ENCODE data around the gene HYAL4.

The HYAL4 gene, protein sequence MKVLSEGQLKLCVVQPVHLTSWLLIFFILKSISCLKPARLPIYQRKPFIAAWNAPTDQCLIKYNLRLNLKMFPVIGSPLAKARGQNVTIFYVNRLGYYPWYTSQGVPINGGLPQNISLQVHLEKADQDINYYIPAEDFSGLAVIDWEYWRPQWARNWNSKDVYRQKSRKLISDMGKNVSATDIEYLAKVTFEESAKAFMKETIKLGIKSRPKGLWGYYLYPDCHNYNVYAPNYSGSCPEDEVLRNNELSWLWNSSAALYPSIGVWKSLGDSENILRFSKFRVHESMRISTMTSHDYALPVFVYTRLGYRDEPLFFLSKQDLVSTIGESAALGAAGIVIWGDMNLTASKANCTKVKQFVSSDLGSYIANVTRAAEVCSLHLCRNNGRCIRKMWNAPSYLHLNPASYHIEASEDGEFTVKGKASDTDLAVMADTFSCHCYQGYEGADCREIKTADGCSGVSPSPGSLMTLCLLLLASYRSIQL

DNA sequence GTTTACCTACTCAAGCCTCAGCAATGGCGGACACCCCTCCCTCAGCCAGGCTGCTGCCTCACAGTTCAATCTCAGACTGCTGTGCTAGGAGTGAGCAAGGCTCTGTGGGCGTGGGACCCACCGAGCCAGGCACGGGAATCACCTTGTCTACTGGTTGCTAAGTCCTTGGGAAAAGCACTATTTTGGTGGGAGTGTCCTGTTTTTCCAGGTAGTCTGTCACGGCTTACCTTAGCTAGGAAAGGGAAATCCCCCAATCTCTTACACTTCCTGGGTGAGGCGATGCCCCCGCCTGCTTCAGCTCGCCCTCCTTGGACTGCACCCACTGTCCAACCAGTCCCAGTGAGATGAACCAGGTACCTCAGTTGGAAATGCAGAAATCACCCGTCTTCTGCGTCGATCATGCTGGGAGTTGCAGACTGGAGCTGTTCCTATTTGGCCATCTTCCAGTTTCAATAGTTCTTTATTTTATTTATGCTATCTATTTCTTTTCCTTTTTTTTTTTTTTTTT lies at the start of gene HYAL4:
Gene HYAL4, plus strand, starts transcription at position 458 of the 508 bp plus-strand sequence. CDS start 23,105 bp downstream, outside the sequence.
- TF ChIP-seq, protein P1, sequence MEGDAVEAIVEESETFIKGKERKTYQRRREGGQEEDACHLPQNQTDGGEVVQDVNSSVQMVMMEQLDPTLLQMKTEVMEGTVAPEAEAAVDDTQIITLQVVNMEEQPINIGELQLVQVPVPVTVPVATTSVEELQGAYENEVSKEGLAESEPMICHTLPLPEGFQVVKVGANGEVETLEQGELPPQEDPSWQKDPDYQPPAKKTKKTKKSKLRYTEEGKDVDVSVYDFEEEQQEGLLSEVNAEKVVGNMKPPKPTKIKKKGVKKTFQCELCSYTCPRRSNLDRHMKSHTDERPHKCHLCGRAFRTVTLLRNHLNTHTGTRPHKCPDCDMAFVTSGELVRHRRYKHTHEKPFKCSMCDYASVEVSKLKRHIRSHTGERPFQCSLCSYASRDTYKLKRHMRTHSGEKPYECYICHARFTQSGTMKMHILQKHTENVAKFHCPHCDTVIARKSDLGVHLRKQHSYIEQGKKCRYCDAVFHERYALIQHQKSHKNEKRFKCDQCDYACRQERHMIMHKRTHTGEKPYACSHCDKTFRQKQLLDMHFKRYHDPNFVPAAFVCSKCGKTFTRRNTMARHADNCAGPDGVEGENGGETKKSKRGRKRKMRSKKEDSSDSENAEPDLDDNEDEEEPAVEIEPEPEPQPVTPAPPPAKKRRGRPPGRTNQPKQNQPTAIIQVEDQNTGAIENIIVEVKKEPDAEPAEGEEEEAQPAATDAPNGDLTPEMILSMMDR (conservative IDR thresholded peaks at IDR 0.05; ENCODE audit: low read length): no peak
- no peak for DNase-seq (ENCODE audit: low read depth)
- H3K4me3 ChIP-seq (ENCODE audit: low read length): no peak within 1 kb of the TSS

DNA sequence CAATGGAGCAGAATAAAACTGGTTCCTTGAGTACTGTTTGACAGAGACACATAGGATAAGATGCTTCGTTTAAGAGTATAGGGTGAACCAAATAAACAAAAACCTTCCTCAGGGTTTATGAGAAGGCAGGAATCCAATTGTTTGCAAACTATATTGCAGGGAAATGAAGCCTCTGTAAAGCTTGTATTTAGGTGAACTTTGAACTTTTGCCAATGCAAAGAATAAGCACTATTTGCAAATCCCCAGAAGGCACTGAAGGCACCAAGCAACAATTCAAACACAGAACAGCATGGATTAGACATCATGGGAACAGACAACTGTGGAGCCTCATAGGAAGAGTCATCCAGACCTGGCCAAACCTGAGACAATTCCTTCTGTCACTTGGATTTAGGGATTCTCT lies 49.1 kb upstream of the HYAL4 start:
- DNase-seq (ENCODE audit: low read depth): no peak
- TF ChIP-seq, protein P1 (conservative IDR thresholded peaks at IDR 0.05; ENCODE audit: low read length): no peak
- H3K4me3 ChIP-seq (ENCODE audit: low read length): no peak overlapping the region

DNA sequence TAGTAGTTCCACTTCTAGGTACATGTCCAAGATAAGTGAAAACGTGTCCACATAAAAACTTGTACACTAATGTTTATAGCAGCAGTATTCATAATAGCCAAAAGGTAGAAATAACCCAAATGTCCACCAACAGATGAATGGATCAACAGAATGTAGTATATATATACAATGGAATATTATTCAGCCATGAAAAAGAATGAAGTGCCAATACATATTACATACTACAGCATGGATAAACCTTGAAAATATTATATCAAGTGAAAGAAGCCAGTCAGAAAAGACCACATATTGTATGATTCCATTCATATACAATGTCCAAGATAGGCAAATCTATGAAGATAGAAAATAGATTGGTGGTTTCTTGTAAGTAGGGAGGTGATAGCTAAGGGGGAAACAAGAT lies 48.4 kb upstream of the HYAL4 start:
- no peak for DNase-seq (ENCODE audit: low read depth)
- TF ChIP-seq, protein P1 (conservative IDR thresholded peaks at IDR 0.05; ENCODE audit: low read length): no peak
- no peak overlapping the region for H3K4me3 ChIP-seq (ENCODE audit: low read length)

DNA sequence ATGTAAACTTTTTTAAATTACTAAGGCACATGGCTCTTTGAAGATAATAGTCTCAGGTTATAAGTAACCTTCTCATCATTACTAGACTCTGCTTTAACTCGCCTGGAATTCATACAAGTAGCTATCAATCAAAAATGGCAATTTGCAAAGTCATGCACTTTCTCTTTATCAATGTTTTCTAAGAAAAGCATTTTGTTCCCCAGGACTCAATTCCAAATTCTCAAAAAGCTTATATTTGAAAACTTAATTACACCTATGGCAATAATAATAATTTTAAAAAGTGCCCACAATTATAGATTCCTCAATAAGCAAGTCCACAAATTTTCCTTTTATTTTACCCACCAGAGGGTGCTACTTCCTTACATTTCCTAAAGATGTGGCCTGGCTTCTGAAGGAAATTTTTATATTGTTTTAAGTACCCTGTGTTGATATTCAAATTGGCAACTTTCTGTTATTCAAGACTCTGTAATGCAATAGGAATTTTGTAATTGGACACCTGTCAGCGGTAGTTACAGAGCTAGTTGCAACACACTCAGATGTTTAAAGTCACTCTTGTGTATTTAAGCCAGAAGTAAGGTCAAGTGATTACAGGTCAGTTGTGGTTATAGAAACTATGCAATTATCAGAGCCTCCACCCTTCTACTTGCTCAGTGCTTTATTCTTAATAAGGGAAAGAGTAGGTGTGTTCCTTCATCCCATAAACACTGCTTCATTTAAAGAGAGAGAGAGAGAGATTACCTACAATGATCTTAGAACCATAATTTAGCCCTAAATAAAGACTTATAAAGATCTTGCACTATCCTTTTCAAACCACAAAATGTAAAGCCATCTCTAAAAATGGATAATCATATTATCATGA lies 47.1 kb upstream of the HYAL4 start:
- TF ChIP-seq, protein P1 (conservative IDR thresholded peaks at IDR 0.05; ENCODE audit: low read length): peak; percentile 55
- H3K4me3 ChIP-seq (ENCODE audit: low read length): no peak overlapping the region
- peak; percentile 67 for DNase-seq (ENCODE audit: low read depth)

DNA sequence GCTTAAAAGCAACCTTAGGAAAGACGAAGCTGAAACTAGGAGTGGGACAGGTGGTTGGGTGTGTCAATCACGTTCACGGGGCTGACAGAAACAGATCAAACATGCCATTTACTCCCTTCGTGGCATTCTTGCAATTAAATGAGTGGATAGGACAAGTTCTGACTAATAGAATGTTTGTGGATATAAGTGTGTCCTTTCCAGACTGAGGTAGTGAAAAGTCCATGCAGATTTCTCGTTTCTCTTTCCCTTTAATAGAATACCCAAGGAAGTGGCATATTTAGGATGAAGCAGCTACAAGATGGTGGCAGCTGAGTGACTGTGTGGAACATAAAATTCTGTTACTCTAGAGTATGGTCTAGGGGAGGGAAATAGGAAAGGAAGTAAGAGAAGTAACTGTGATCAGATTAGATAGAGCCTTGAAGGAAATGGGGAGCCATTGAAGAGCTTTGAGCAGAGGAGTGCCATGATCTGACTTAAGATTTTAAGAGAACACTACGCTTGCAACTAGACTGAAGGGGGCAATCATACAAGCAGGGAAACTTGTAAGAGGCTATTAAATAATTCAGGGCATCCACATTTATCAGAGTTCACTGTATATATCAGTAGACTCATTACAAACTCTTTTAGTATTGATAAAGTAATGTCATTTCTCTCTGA lies 46.3 kb upstream of the HYAL4 start:
- DNase-seq (ENCODE audit: low read depth): no peak
- TF ChIP-seq, protein P1 (conservative IDR thresholded peaks at IDR 0.05; ENCODE audit: low read length): no peak

DNA sequence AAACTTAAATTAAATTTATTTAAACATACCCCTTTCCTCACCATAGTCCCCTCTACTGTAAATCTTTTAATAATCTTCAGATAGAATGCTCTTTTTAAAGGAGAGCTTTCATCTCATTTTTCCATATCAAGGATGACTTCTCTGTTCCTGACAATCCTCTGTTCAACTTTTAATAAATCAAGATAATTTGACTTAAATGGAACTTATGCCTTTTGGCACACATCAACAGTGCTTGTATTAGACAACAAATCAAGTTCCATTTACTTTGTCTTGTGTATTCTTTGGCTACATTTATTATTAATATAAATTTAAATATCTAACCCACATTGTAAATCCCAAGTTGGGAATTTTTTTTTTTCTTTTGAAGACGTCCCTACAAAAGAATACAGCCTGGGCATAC lies 42.7 kb upstream of the HYAL4 start:
- H3K4me3 ChIP-seq (ENCODE audit: low read length): no peak overlapping the region
- TF ChIP-seq, protein P1 (conservative IDR thresholded peaks at IDR 0.05; ENCODE audit: low read length): no peak
- no peak for DNase-seq (ENCODE audit: low read depth)

More for the DNA sequence above, 46.3 kb upstream of the HYAL4 start:
- no peak overlapping the region for H3K4me3 ChIP-seq (ENCODE audit: low read length)

All from AG10803 (cell line).